K562 (cell line): ENCODE results near the gene CEBPE. TPM values are rescaled to one million over a fixed set of nuclear protein-coding genes. Genes with fewer than 3 reads are reported as not detected.
A peak's percentile ranks its signal among the peaks of the same experiment; 100 is the strongest.

Source experiments
- CBFA2T2 ChIP-seq: fragments of 450-650 bp; conservative IDR thresholded peaks from 2 replicates; pipeline ENCODE4 v1.6.1; 2017; ENCODE audit warnings: mild to moderate bottlenecking
- CREB1 ChIP-seq, 2 experiments: sonication (generic) in 1 of 2; formaldehyde crosslinking in 1 of 2; IDR thresholded peaks; 2 replicates each; pipeline versions ENCODE4 v1.6.1 to v1.8.0; 2012 to 2022; ENCODE audit warnings: inconsistent platforms in 1 of 2, mild to moderate bottlenecking in 1 of 2, missing genetic modification reagents in 1 of 2, moderate library complexity in 1 of 2
- DDX20 ChIP-seq: fragments of 450-650 bp; IDR thresholded peaks from 2 replicates; pipeline ENCODE4 v1.6.1; 2016; ENCODE audit warnings: missing genetic modification characterization, low read depth, mild to moderate bottlenecking, missing compliant biosample characterization, moderate library complexity
- ETV6 ChIP-seq, 3 experiments: fragments of 150-350 bp in 1 of 3; sonication (generic) in 1 of 3; formaldehyde crosslinking in 1 of 3; IDR thresholded peaks; 2 replicates each; pipeline versions ENCODE4 v1.6.1 to v1.8.0; 2014 to 2022; ENCODE audit warnings: borderline replicate concordance in 2 of 3, low read depth in 2 of 3, antibody characterized with exemption in 1 of 3, low read length in 1 of 3, mild to moderate bottlenecking in 1 of 3, missing genetic modification reagents in 1 of 3
- JUND ChIP-seq, 2 experiments: IDR thresholded peaks; 2 replicates in 1 of 2; 3 replicates in 1 of 2; pipeline ENCODE4 v1.6.1; 2011; ENCODE audit warnings: borderline replicate concordance in 2 of 2, low read depth in 2 of 2, low read length in 2 of 2, improper control_type of control experiment in 1 of 2, missing biosample characterization in 1 of 2, missing genetic modification characterization in 1 of 2, missing genetic modification reagents in 1 of 2
- LEF1 ChIP-seq: fragments of 450-650 bp; IDR thresholded peaks from 2 replicates; pipeline ENCODE4 v1.6.1; 2016; ENCODE audit warnings: mild to moderate bottlenecking
- MTA2 ChIP-seq: fragments of 450-650 bp; IDR thresholded peaks from 2 replicates; pipeline ENCODE4 v1.6.1; 2016; ENCODE audit warnings: low read depth
- MYNN ChIP-seq, 2 experiments: sonication (generic); formaldehyde crosslinking in 1 of 2; IDR thresholded peaks; 2 replicates each; pipeline versions ENCODE4 v1.5.0 to v1.6.1; 2016 to 2020; ENCODE audit warnings: antibody characterized with exemption in 1 of 2, missing genetic modification reagents in 1 of 2
- NCOR1 ChIP-seq: fragments of 450-650 bp; IDR thresholded peaks from 2 replicates; pipeline ENCODE4 v1.6.1; 2016; ENCODE audit warnings: mild to moderate bottlenecking, moderate library complexity
- NR4A1 ChIP-seq, 2 experiments: fragments of 250-450 bp in 1 of 2; fragments of 450-650 bp in 1 of 2; sonication (Bioruptor Pico) in 1 of 2; IDR thresholded peaks; 2 replicates each; pipeline versions ENCODE4 v1.4.0 to v1.6.1; 2016 to 2020; ENCODE audit warnings: mild to moderate bottlenecking in 2 of 2, missing compliant biosample characterization in 1 of 2, missing genetic modification characterization in 1 of 2, moderate library complexity in 1 of 2
- TAF9B ChIP-seq: fragments of 450-650 bp; IDR thresholded peaks from 2 replicates; pipeline ENCODE4 v1.6.1; 2018; ENCODE audit warnings: mild to moderate bottlenecking; ENCODE audit not compliant: partially characterized antibody
- polyA plus RNA-seq, 8 experiments: library from polyadenylated mRNA; depleted of rRNA in 4 of 8; stranded (reverse) in 5 of 8; unstranded in 3 of 8; fragments of >200 nt; fragmentation: Nextera tagmentation in 2 of 8; fragmentation: Illumina TruSeq in 1 of 8; extraction: Ambion mirVana in 2 of 8; extraction: Trizol in 1 of 8; gene quantifications; 2 replicates each; pipeline versions ENCODE4 v1.2.1 to v1.2.3, GENCODE V29; 2011 to 2014; ENCODE audit warnings: inconsistent platforms in 1 of 8, missing spikeins in 1 of 8
- total RNA-seq, 7 experiments: library from RNA; depleted of rRNA in 6 of 7; stranded (reverse); fragments of >200 nt in 6 of 7; fragmentation: Illumina TruSeq in 2 of 7; extraction: Trizol in 2 of 7; gene quantifications; 2 replicates each; pipeline versions ENCODE4 v1.2.1 to v1.2.3, GENCODE V29; 2011 to 2021; ENCODE audit warnings: low replicate concordance in 1 of 7
- TF ChIP-seq, protein P1 (sequence below): fragments of 450-650 bp; IDR thresholded peaks from 2 replicates; pipeline ENCODE4 v1.6.1; 2016; ENCODE audit warnings: low read depth
- TF ChIP-seq, protein P2 (sequence below): fragments of 250-450 bp; sonication (Bioruptor Pico); IDR thresholded peaks from 2 replicates; pipeline ENCODE4 v1.9.0; 2021; ENCODE audit warnings: mild to moderate bottlenecking
- TF ChIP-seq, protein P3 (sequence below): sonication (generic); formaldehyde crosslinking; IDR thresholded peaks from 2 replicates; pipeline ENCODE4 v1.8.1; 2023; ENCODE audit warnings: mild to moderate bottlenecking, missing genetic modification reagents

The CEBPE gene
- total and polyA plus RNA-seq, 9 of the 15 experiments (the other 6 are each of a cell fraction or from before 2014, with no cell fraction given) = 0.09 to 0.15 (median 0.13) TPM; not detected in 6

DNA sequence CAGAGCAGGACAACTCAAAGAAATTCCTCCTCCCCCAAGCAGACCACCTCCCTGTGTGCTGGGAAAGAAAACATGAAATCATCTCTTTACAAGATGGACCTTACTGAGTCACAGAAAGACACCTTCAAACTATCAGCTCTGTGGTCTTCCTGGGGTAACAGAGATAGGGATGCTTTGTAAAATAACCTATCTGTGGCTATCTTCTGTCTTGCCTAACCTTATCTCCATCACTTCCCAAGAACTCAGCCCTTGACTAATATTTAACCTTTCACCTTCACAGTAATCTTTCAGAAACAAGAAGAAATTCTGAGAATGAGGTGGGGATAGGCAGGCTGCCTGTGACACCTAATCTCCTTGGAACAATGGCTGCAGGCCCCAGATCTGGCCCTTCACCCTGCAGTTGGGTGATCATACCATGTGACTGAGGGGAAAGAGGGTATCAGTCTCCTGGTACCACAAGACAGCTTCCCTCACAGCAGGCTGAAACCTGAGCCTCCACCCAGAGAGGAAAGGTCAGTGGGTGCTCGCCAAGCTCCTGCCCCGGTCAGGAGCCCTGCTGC lies 27.4 kb upstream of the CEBPE start (continued):
- TF ChIP-seq CBFA2T2 = peak; percentile 100
- TF ChIP-seq JUND (IDR thresholded peaks at IDR 0.05; ENCODE audit: borderline replicate concordance, low read depth, low read length) = peak; percentile 65; the same call in 1 of the 2 replicates
- TF ChIP-seq JUND (tag; IDR thresholded peaks at IDR 0.05; ENCODE audit: borderline replicate concordance, low read depth, low read length) = peak; percentile 64; the same call in 1 of the 3 replicates
- peak; percentile 80; the same call in 1 of the 2 replicates for TF ChIP-seq MYNN (IDR thresholded peaks at IDR 0.05)
- no peak for TF ChIP-seq MYNN (CRISPR knock-in tag; IDR thresholded peaks at IDR 0.05)
- peak; percentile 99 for TF ChIP-seq NCOR1
- TF ChIP-seq LEF1 = peak; percentile 54
- peak; percentile 75 for TF ChIP-seq CREB1 (IDR thresholded peaks at IDR 0.05)
- TF ChIP-seq CREB1 (CRISPR knock-in tag; IDR thresholded peaks at IDR 0.05) = no peak
- no peak for TF ChIP-seq NR4A1 (CRISPR knock-in tag; IDR thresholded peaks at IDR 0.05)
- peak; percentile 90 for TF ChIP-seq NR4A1 (tag; IDR thresholded peaks at IDR 0.05)
- TF ChIP-seq, protein P1, sequence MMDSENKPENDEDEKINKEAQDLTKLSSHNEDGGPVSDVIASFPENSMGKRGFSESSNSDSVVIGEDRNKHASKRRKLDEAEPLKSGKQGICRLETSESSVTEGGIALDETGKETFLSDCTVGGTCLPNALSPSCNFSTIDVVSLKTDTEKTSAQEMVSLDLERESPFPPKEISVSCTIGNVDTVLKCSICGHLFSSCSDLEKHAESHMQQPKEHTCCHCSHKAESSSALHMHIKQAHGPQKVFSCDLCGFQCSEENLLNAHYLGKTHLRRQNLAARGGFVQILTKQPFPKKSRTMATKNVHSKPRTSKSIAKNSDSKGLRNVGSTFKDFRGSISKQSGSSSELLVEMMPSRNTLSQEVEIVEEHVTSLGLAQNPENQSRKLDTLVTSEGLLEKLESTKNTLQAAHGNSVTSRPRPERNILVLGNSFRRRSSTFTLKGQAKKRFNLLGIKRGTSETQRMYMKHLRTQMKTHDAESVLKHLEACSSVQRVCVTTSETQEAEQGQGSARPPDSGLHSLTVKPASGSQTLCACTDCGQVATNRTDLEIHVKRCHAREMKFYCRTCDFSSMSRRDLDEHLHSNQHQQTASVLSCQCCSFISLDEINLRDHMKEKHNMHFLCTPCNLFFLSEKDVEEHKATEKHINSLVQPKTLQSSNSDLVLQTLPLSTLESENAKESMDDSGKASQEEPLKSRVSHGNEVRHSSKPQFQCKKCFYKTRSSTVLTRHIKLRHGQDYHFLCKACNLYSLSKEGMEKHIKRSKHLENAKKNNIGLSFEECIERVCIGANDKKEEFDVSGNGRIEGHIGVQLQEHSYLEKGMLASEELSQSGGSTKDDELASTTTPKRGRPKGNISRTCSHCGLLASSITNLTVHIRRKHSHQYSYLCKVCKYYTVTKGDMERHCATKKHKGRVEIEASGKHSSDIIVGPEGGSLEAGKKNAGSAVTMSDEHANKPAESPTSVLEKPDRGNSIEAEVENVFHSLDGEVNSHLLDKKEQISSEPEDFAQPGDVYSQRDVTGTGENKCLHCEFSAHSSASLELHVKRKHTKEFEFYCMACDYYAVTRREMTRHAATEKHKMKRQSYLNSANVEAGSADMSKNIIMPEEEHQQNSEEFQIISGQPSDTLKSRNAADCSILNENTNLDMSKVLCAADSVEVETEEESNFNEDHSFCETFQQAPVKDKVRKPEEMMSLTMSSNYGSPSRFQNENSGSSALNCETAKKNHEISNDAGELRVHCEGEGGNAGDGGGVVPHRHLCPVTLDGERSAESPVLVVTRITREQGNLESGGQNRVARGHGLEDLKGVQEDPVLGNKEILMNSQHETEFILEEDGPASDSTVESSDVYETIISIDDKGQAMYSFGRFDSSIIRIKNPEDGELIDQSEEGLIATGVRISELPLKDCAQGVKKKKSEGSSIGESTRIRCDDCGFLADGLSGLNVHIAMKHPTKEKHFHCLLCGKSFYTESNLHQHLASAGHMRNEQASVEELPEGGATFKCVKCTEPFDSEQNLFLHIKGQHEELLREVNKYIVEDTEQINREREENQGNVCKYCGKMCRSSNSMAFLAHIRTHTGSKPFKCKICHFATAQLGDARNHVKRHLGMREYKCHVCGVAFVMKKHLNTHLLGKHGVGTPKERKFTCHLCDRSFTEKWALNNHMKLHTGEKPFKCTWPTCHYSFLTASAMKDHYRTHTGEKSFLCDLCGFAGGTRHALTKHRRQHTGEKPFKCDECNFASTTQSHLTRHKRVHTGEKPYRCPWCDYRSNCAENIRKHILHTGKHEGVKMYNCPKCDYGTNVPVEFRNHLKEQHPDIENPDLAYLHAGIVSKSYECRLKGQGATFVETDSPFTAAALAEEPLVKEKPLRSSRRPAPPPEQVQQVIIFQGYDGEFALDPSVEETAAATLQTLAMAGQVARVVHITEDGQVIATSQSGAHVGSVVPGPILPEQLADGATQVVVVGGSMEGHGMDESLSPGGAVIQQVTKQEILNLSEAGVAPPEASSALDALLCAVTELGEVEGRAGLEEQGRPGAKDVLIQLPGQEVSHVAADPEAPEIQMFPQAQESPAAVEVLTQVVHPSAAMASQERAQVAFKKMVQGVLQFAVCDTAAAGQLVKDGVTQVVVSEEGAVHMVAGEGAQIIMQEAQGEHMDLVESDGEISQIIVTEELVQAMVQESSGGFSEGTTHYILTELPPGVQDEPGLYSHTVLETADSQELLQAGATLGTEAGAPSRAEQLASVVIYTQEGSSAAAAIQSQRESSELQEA = no peak
- peak; percentile 51; the same call in 1 of the 2 replicates for TF ChIP-seq DDX20 (tag)
- TF ChIP-seq TAF9B = peak; percentile 74
- TF ChIP-seq, protein P2, sequence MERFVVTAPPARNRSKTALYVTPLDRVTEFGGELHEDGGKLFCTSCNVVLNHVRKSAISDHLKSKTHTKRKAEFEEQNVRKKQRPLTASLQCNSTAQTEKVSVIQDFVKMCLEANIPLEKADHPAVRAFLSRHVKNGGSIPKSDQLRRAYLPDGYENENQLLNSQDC (CRISPR knock-in tag) = no peak
- TF ChIP-seq ETV6 (IDR thresholded peaks at IDR 0.05; ENCODE audit: borderline replicate concordance in 1 of 2, low read depth in 2 of 2, low read length in 1 of 2) = 0 out of 4 replicates have a peak, but pooled peaks of 1 of the 2 experiments have one; percentile 47
- TF ChIP-seq ETV6 (CRISPR knock-in tag; IDR thresholded peaks at IDR 0.05; ENCODE audit: borderline replicate concordance) = no peak
- TF ChIP-seq MTA2 = peak; percentile 95
- TF ChIP-seq, protein P3, sequence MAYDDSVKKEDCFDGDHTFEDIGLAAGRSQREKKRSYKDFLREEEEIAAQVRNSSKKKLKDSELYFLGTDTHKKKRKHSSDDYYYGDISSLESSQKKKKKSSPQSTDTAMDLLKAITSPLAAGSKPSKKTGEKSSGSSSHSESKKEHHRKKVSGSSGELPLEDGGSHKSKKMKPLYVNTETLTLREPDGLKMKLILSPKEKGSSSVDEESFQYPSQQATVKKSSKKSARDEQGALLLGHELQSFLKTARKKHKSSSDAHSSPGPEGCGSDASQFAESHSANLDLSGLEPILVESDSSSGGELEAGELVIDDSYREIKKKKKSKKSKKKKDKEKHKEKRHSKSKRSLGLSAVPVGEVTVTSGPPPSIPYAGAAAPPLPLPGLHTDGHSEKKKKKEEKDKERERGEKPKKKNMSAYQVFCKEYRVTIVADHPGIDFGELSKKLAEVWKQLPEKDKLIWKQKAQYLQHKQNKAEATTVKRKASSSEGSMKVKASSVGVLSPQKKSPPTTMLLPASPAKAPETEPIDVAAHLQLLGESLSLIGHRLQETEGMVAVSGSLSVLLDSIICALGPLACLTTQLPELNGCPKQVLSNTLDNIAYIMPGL (CRISPR knock-in tag) = no peak
